Stimulated activated CD4-positive, alpha-beta T cell treated with anti-CD3 and anti-CD28 coated beads, Interleukin-2, amount 100 ng/mL, for 4 hours (primary cell): ENCODE measurements around the gene MYRIP.

ENCODE experiments used
- DNase-seq: peaks from one replicate; pipeline ENCODE4 v3.0.0-alpha.2; 2020; ENCODE audit warnings: low read depth

The MYRIP gene

GRCh38 chr3:39907981-39908380 is 98.6 kb downstream of the MYRIP start:
- DNase-seq = no peak

DNA sequence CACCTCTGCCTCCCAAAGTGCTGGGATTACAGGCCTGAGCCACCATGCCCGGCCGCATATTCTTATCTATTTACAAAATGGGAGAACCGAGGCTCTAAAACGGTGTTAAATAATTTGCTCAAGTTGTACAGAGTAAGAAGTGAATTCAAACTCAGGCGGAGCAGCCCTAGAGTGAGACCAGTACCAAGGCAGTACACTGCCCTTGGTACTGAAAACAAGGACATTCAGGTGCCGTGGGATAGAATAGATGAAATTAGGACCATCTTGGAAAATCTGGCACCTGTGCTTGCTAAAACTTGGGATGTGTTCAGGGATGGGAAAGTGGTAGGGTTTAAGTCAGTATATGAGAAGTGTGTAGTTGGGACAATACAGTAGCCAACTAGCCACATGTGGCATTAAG is 100.7 kb downstream of the MYRIP start:
- no peak for DNase-seq

- DNase-seq = no peak
Observed at GRCh38 chr3:39910826-39911464, 101.5 kb downstream of the MYRIP start.

DNA sequence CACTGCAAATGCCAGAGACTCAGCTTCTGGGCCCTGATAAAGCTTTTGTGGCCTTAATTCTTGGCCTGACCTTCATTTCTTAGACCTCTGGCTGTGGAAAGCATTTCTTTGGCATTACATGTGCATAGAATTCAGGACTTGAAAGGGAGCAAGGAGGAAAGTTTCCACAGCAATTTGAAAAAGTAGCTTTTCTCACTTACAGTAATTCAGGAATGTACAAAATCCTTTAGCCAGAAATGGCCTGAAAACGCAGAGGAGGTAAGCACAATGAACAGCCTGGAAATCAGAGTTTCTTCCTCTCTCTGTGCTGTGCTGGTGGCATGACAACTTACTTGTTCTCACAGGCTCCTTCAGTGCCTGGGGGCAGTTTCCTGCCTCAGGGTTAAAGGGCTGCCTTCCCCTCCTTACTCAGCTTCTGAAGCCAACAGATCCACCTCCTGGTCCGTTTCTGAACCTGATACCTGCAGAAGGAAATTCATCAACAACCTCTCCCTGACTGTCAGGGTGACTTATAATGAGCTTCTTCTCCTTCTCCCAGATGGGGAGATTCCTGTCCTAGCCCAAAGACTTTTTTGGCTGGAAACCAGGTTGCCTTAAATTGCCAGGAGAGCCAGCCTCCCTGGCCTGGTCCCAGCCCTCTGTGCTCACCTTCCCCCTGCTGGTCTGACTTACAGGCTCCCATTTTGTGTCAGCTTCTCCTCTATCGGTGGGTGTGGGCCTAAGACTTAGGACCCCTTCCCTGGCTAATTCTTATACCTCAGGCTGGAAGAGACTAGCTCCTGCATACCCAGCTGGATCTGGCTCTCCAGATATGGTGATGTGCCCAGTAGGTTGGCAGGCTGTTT is 102.3 kb downstream of the MYRIP start:
- DNase-seq = no peak

DNA sequence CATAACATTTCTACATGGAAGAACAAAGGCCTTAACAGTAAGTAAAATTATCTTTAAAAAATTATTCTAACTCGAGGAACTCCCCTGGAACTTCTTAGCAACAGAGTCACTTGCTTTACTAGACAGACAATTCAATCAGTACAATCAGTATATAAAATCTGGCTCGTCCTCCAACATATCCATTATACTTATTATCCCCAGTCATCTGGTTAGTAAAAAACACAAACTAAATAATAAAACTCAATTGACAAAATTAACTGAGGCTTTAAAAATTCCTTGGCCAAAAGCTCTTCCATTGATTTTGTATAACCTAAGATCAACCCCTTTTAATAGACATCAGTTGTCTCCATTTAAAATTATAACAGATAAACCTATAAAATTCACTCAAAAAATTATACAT is 105.6 kb downstream of the MYRIP start:
- DNase-seq = no peak

GRCh38 chr3:39917065-39917773 is 107.8 kb downstream of the MYRIP start:
- no peak for DNase-seq

- no peak for DNase-seq
Observed at GRCh38 chr3:39919281-39919680, 109.9 kb downstream of the MYRIP start.

DNA sequence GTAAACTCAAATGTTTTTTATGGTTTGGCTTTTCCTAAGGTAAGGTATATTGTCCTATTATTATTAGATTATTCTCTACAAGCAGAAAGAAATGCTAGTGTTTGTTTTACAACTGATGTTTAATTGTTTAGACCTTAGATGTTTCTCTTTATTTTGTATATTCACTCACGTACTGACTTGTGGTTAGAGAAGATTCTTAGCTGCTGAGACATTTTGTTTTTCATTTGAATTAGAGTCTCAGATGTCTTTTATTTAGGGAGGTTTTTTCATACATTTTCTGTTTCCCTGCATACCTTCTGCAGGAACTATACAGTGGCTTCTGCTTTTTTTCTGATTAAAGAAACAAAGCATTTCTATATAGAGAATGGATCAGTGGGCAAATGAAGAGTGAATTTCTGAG is 110.9 kb downstream of the MYRIP start:
- no peak for DNase-seq

DNA sequence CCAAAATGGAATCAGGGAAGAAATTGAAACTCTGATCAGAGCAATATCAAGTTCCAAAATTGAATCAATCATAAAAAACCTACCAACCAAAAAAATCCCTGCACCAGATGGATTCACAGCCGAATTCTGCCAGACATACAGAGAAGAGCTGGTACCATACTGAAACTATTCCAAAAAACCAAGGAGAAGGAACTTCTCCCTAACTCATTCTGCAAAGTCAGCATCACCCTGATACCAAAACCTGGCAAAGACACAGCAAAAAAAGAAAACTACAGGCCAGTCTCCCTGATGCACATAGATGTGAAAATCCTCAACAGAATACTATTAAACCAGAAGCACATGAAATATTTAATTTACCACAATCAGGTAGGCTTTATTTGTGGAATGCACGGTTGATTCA is 118.1 kb downstream of the MYRIP start:
- DNase-seq = no peak

- DNase-seq = no peak
Observed at GRCh38 chr3:39933986-39934693, 124.7 kb downstream of the MYRIP start.

- no peak for DNase-seq
Observed at GRCh38 chr3:39934696-39935095, 125.3 kb downstream of the MYRIP start.

- DNase-seq = no peak
Observed at GRCh38 chr3:39935261-39935660, 125.9 kb downstream of the MYRIP start.

DNA sequence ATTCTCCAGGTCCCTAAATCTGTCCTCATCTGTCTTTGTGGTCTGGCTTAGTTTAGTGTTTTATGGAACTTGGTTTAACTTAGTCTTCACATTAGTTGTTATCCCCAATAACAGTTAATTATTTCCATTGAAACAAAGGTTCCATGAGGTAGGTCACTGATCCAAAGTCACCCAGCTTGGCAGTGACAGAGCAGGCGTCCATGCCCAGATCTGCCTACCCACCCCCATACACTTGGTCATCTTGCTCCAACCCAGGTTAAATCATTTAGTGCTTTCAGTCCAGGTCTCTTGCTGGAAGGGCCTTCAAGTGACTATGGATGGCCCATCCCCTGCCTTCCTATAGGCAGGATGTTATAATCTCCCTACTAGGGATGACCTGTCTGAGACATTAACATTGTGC is 127.4 kb downstream of the MYRIP start:
- DNase-seq = no peak

GRCh38 chr3:39937315-39937714 is 127.9 kb downstream of the MYRIP start:
- no peak for DNase-seq

DNA sequence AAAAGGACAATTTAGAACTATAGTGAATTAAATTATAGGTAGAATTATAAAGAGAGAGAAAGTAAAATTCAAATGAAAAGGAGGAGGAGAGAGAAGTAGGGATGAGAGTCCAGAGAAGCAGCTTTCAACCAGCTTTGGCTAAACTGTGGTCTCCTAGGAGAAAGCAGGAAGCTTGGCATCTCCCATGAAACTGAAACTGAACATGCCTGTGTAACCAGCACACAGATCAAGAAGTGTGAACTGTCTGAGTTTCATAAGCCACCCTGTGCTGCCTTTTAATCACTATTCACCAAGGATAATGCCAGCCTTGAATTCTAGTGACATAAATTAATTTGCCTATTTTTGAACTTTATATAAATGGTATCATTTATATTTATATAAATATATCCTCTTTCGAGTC is 128.5 kb downstream of the MYRIP start:
- no peak for DNase-seq

DNA sequence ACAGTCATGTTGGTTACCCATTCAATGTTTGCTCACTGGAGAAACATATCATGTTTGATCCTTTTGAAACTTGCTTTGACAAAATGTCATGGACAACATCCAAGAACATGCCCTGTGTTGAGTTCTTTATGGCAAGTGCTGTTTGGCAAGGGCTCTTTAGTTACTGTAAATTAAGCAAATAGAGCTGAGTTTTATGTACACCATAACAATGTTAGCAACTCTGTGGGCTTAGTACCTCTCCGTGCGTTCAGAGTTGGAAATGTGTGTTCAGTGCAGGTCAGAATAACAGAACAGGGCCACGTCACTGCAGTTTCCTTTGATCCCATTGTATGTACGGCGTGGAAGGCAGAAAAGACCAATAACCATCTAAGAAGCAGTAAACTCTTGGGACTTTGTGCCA is 132.5 kb downstream of the MYRIP start:
- DNase-seq = no peak

DNA sequence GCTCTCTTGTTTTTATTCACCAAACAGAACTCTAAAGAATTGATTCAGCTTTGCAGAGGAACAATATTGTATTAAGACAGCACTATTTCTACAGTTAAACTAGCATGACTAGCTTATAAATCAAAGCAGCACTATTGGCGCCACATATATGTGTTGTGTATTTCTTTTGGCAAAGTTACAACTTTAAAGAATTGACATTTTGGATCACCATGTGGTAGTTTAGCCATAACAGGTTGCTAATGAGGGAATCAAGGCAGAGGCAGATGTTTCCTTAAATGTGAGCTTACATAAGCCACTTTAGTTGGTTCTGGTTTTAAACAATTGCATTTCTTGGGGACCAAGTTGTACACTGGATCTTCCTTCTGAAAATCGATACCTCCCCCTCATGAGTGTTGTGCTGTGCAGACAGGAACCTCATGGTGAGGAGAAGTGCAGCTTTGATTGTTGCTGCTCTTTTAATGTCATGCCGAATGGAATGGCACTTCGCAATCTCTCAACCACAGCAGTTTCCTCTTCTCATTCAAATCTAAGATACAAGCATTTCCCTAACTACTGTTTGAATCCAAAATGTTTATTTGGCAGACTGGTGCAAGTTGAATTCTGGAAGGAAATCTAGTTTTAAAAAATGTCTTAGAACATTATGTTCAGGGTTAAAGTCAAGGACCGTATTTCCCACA is 151.2 kb downstream of the MYRIP start:
- DNase-seq = no peak

DNA sequence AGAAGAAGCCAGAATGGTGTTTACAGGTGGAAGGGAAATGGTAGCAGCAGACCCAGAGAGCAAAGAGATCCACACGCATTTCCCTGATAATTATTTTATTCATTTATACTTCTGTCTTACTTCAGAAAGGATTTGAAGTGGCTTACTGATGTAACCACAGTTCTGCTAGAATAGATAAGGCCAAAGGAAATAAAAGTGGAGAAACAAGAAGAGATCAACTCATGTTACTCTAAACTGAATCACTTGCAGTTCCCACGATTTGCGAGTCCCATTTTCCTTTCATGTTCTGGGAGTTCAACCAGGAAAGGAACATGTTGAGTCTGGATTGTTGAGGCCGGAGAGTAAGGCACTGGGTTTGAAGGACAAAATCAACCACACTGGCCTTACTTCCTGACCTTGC is 151.8 kb downstream of the MYRIP start:
- DNase-seq = no peak

- DNase-seq = no peak
Observed at GRCh38 chr3:39962581-39962980, 153.2 kb downstream of the MYRIP start.

- no peak for DNase-seq
Observed at GRCh38 chr3:39965461-39965860, 156.1 kb downstream of the MYRIP start.

DNA sequence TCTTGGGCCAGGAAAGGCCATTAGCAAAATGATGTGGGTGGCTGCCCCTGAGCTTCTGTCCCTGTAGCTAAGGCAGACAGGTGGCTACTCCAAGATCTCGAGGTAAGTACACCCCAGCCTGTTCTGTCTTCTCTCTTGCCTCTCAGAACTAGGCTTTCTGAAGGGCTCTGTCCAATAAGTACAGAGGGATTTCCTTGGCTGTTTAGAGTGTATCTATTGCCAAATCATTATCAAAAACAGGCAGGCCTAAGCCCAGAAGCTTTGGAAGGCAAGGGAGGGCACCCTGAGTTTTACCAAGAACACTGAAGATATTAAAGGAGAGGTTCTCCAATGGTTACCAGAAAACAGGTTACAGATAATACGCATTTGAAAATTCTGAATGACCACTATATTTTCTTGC is 156.6 kb downstream of the MYRIP start:
- DNase-seq = no peak

DNA sequence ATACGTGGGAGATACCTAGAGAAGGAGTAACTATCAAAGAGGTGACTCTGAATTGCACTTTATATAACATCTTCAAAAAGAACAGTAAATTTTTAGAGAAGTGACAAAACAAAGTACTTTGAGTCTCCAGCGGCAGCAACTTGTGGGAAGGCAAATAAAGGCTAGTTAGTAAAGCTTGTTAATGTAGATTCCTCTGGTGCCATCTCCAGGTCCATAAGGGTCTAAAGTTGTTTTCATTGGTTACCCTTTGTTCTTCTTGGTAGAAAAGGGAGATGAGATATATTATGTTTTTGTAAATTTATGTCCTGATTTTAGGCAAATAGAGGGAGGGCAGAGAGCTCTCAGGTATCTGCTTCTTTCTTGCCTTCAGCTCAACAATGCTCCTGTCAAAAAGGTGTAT is 161.6 kb downstream of the MYRIP start:
- no peak for DNase-seq
